Endodermal cell (in vitro differentiated cells): Measurements from ENCODE around the gene BCL2. TPM values are rescaled to one million over a fixed set of nuclear protein-coding genes. Genes with fewer than 3 reads are reported as not detected.

ENCODE experiments used
- DNase-seq: peaks from one replicate; pipeline ENCODE4 v3.0.0-alpha.2; 2017
- H3K27ac ChIP-seq: 2 replicates; pipeline ENCODE4 v1.5.1; 2013; ENCODE audit warnings: mild to moderate bottlenecking, low read depth, low read length, moderate library complexity
- H3K27me3 ChIP-seq: 2 replicates; pipeline ENCODE4 v1.6.1; 2013; ENCODE audit warnings: mild to moderate bottlenecking, low read length, moderate library complexity; ENCODE audit not compliant: insufficient read depth, control insufficient read depth, poor library complexity, severe bottlenecking
- H3K36me3 ChIP-seq: 2 replicates; pipeline ENCODE4 v1.7.0; 2013; ENCODE audit warnings: mild to moderate bottlenecking, low read length, moderate library complexity; ENCODE audit not compliant: control insufficient read depth, insufficient read depth
- H3K4me1 ChIP-seq: one replicate; pipeline ENCODE4 v1.7.0; 2013; ENCODE audit warnings: low read length; ENCODE audit not compliant: control insufficient read depth, insufficient read depth
- H3K4me3 ChIP-seq: 2 replicates; pipeline ENCODE4 v1.5.1; 2013; ENCODE audit warnings: mild to moderate bottlenecking, low read length, moderate library complexity
- H3K9ac ChIP-seq: 2 replicates; pipeline ENCODE4 v1.6.1; 2013; ENCODE audit warnings: mild to moderate bottlenecking, low read length, moderate library complexity; ENCODE audit not compliant: poor library complexity, severe bottlenecking; ENCODE audit errors: extremely low read depth
- H3K9me3 ChIP-seq: 2 replicates; pipeline ENCODE4 v1.6.1; 2013; ENCODE audit warnings: mild to moderate bottlenecking, low read length, moderate library complexity; ENCODE audit not compliant: control insufficient read depth
- H3K27ac Mint-ChIP-seq: 2 replicates; pipeline ENCODE4 v1.8.0; 2020; ENCODE audit warnings: mixed read lengths
- H3K27me3 Mint-ChIP-seq: 2 replicates; pipeline ENCODE4 v1.8.0; 2021; ENCODE audit warnings: mild to moderate bottlenecking, mixed read lengths; ENCODE audit not compliant: insufficient read depth
- H3K36me3 Mint-ChIP-seq: 2 replicates; pipeline ENCODE4 v1.8.0; 2020; ENCODE audit warnings: low read depth, mixed read lengths
- H3K4me1 Mint-ChIP-seq: 2 replicates; pipeline ENCODE4 v1.8.0; 2020; ENCODE audit warnings: mixed read lengths
- H3K4me3 Mint-ChIP-seq: 2 replicates; pipeline ENCODE4 v1.8.0; 2020; ENCODE audit warnings: mild to moderate bottlenecking, moderate library complexity, mixed read lengths
- H3K9me3 Mint-ChIP-seq: 2 replicates; pipeline ENCODE4 v1.8.0; 2020; ENCODE audit warnings: mild to moderate bottlenecking, mixed read lengths
- WGBS, 2 experiments: methylation state at CpG; one replicate each; pipeline versions ENCODE4 v1.1.5 to v1.1.7; 2013; ENCODE audit warnings: missing lambda C conversion rate in 2 of 2, mixed read lengths in 1 of 2; ENCODE audit not compliant: insufficient coverage in 1 of 2, insufficient read length in 1 of 2; 5-methylcytosine and 5-hydroxymethylcytosine counted together
- total RNA-seq, 2 donors: library from RNA; stranded (reverse); fragmentation: NEBNext Ultra II Directional in 1 of 2; extraction: Animal tissue kit (Norgen Biotek cat#: 25700) in 1 of 2; gene quantifications; 2 replicates in 1 of 2; 3 replicates in 1 of 2; pipeline ENCODE4 v1.2.1, GENCODE V29; 2021
- TF ChIP-seq, protein P1 (sequence below): fragments of 200-600 bp; sonication (generic); conservative IDR thresholded peaks from 2 replicates; pipeline ENCODE4 v1.5.0; 2021; ENCODE audit warnings: antibody characterized with exemption, mild to moderate bottlenecking

Gene BCL2
- total RNA-seq, 2 donors from 2014 or later: 1.4 to 2.3 TPM

GRCh38 chr18:63106727-63107126 lies 212.8 kb downstream of the BCL2 start:
- H3K27ac ChIP-seq: no peak overlapping the region
- no peak overlapping the region for H3K4me3 ChIP-seq
- H3K4me3 Mint-ChIP-seq: no peak overlapping the region
- no peak for DNase-seq
- H3K27me3 Mint-ChIP-seq: no peaks in the 10 kb centered on the region
- H3K9me3 Mint-ChIP-seq: peaks cover 1% of the 10 kb centered on the region
- H3K27me3 ChIP-seq: no peaks in the 10 kb centered on the region
- no peaks in the 10 kb centered on the region for H3K36me3 ChIP-seq
- H3K4me1 ChIP-seq: no peaks in the 10 kb centered on the region
- H3K4me1 Mint-ChIP-seq: peaks cover 4% of the 10 kb centered on the region
- H3K27ac Mint-ChIP-seq: no peak overlapping the region
- no peak overlapping the region for H3K9ac ChIP-seq
- 89 to 100% methylated on average over 3 of the region's 3 CpGs for WGBS, 2 experiments
- H3K9me3 ChIP-seq: no peaks in the 10 kb centered on the region
- no peaks in the 10 kb centered on the region for H3K36me3 Mint-ChIP-seq
- TF ChIP-seq, protein P1, sequence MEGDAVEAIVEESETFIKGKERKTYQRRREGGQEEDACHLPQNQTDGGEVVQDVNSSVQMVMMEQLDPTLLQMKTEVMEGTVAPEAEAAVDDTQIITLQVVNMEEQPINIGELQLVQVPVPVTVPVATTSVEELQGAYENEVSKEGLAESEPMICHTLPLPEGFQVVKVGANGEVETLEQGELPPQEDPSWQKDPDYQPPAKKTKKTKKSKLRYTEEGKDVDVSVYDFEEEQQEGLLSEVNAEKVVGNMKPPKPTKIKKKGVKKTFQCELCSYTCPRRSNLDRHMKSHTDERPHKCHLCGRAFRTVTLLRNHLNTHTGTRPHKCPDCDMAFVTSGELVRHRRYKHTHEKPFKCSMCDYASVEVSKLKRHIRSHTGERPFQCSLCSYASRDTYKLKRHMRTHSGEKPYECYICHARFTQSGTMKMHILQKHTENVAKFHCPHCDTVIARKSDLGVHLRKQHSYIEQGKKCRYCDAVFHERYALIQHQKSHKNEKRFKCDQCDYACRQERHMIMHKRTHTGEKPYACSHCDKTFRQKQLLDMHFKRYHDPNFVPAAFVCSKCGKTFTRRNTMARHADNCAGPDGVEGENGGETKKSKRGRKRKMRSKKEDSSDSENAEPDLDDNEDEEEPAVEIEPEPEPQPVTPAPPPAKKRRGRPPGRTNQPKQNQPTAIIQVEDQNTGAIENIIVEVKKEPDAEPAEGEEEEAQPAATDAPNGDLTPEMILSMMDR: no peak

GRCh38 chr18:63105636-63106316 lies 213.8 kb downstream of the BCL2 start:
- no peaks in the 10 kb centered on the region for H3K9me3 ChIP-seq
- H3K4me1 ChIP-seq: no peaks in the 10 kb centered on the region
- H3K9ac ChIP-seq: no peak overlapping the region
- no peak overlapping the region for H3K4me3 ChIP-seq
- H3K27ac ChIP-seq: no peak overlapping the region
- TF ChIP-seq, protein P1: no peak
- WGBS, 2 experiments: 91 to 95% methylated on average over 10 to 14 of the region's 14 CpGs
- no peaks in the 10 kb centered on the region for H3K27me3 Mint-ChIP-seq
- peaks cover 4% of the 10 kb centered on the region for H3K4me1 Mint-ChIP-seq
- H3K27ac Mint-ChIP-seq: no peak overlapping the region
- H3K4me3 Mint-ChIP-seq: no peak overlapping the region
- peaks cover 1% of the 10 kb centered on the region for H3K9me3 Mint-ChIP-seq
- H3K27me3 ChIP-seq: no peaks in the 10 kb centered on the region
- no peak for DNase-seq
- H3K36me3 ChIP-seq: no peaks in the 10 kb centered on the region
- H3K36me3 Mint-ChIP-seq: no peaks in the 10 kb centered on the region

DNA sequence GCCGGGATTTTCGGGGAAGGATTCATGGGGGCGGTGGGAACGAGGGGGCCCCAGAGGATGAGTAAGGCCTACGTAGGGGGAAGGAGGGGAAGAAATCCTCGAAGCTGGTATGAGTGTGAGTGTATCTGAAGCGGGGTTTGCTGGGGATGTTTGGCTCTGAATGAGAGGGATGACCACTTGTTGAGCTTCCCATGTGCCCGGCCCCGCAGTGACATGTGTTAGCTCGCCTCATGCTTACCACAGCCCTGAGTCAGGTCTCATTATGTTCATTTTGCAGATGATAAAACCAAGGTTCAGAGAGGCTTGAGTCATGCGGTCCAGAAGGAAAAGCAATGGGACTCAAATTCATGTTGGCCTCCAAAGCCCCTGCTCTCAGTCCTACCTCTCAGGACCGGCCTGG lies 214.7 kb downstream of the BCL2 start:
- TF ChIP-seq, protein P1: no peak
- no peak overlapping the region for H3K27ac ChIP-seq
- no peak overlapping the region for H3K4me3 ChIP-seq
- H3K9me3 ChIP-seq: no peaks in the 10 kb centered on the region
- DNase-seq: no peak
- Mint-ChIP-seq H3K36me3 (no peaks in the 10 kb centered on the region), H3K9me3 (peaks cover 1% of the 10 kb centered on the region), H3K27ac (no peak overlapping the region), H3K27me3 (no peaks in the 10 kb centered on the region), H3K4me1 (peaks cover 8% of the 10 kb centered on the region), H3K4me3 (no peak overlapping the region)
- no peaks in the 10 kb centered on the region for H3K36me3 ChIP-seq
- 95 to 98% methylated on average over 10 to 12 of the region's 12 CpGs for WGBS, 2 experiments
- H3K9ac ChIP-seq: no peak overlapping the region
- H3K27me3 ChIP-seq: no peaks in the 10 kb centered on the region
- H3K4me1 ChIP-seq: peaks cover 3% of the 10 kb centered on the region
